Omental fat pad (tissue), 4 donors: ENCODE results near the gene APCDD1. TPM values are rescaled to one million over a fixed set of nuclear protein-coding genes. Genes with fewer than 3 reads are reported as not detected.

Experiments
- ATAC-seq: fragments of 150-250 bp; one replicate; pipeline ENCODE4 v1.9.1; 2016; ENCODE audit warnings: mild to moderate bottlenecking, moderate library complexity; ENCODE audit not compliant: low FRiP score
- DNase-seq: peaks from one replicate; pipeline ENCODE4 v3.0.0-alpha.2; 2019; ENCODE audit warnings: low spot score
- CTCF ChIP-seq, 3 donors: fragments of 450-650 bp; IDR thresholded peaks; one replicate each; pipeline ENCODE4 v1.5.1; 2016 to 2017; ENCODE audit warnings: antibody characterized with exemption in 3 of 3, mild to moderate bottlenecking in 3 of 3, moderate library complexity in 2 of 3
- total RNA-seq, 4 donors: library from RNA; depleted of rRNA; stranded (reverse); fragments of >200 nt; gene quantifications; one replicate each; pipeline ENCODE4 v1.1.0, GENCODE V29; 2016

The APCDD1 gene
- total RNA-seq, 4 donors from 2014 or later = 119 to 252 (median 181) TPM

- no peak for TF ChIP-seq CTCF (IDR thresholded peaks at IDR 0.05)
- no peak for ATAC-seq
- DNase-seq = no peak
These were observed 11.9 kb upstream of the APCDD1 start for GRCh38 chr18:10442551-10442971.

GRCh38 chr18:10443001-10443400, 11.4 kb upstream of the APCDD1 start:
- ATAC-seq = no peak
- DNase-seq = no peak
- no peak for TF ChIP-seq CTCF (IDR thresholded peaks at IDR 0.05)

- no peak for TF ChIP-seq CTCF (IDR thresholded peaks at IDR 0.05)
- ATAC-seq (no peak), DNase-seq (no peak)
These were observed 10.0 kb upstream of the APCDD1 start for GRCh38 chr18:10444314-10445006.

GRCh38 chr18:10449396-10449795, 5.0 kb upstream of the APCDD1 start:
- no peak for TF ChIP-seq CTCF (IDR thresholded peaks at IDR 0.05)
- DNase-seq = no peak
- no peak for ATAC-seq

GRCh38 chr18:10450986-10451385, 3.4 kb upstream of the APCDD1 start:
- ATAC-seq (no peak), DNase-seq (no peak)
- TF ChIP-seq CTCF (IDR thresholded peaks at IDR 0.05) = no peak

GRCh38 chr18:10453261-10453805, 1.1 kb upstream of the APCDD1 start:
- TF ChIP-seq CTCF (IDR thresholded peaks at IDR 0.05) = no peak
- DNase-seq (no peak), ATAC-seq (peak; percentile 25)
